H9 (cell line): ENCODE results near the gene SDC3. TPM values are rescaled to one million over a fixed set of nuclear protein-coding genes. Genes with fewer than 3 reads are reported as not detected.
A peak's percentile ranks its signal among the peaks of the same experiment; 100 is the strongest.

Experiments used
- DNase-seq: peaks from one replicate; pipeline ENCODE4 v3.0.0-alpha.2; 2017
- H2AFZ ChIP-seq: one replicate; pipeline ENCODE4 v1.6.1; 2013; ENCODE audit warnings: mild to moderate bottlenecking, low read length, control low read depth, moderate library complexity
- H2AK5ac ChIP-seq: 2 replicates; pipeline ENCODE4 v1.6.1; 2013; ENCODE audit warnings: low read length, control low read depth, mixed read lengths; ENCODE audit not compliant: insufficient read length
- H2BK120ac ChIP-seq: one replicate; pipeline ENCODE4 v1.6.1; 2013; ENCODE audit warnings: low read depth, mild to moderate bottlenecking, low read length, control low read depth, inconsistent platforms; ENCODE audit not compliant: poor library complexity, severe bottlenecking
- H2BK12ac ChIP-seq: 2 replicates; pipeline ENCODE4 v1.6.1; 2013; ENCODE audit warnings: low read length, control low read depth, mixed read lengths, low read depth; ENCODE audit not compliant: insufficient read length
- H2BK15ac ChIP-seq: 2 replicates; pipeline ENCODE4 v1.6.1; 2013; ENCODE audit warnings: low read depth, low read length, control low read depth
- H2BK20ac ChIP-seq: one replicate; pipeline ENCODE4 v1.6.1; 2013; ENCODE audit warnings: low read depth, mild to moderate bottlenecking, low read length, control low read depth, inconsistent platforms; ENCODE audit not compliant: poor library complexity, severe bottlenecking
- H2BK5ac ChIP-seq: 2 replicates; pipeline ENCODE4 v1.6.1; 2013; ENCODE audit warnings: low read length, control low read depth, mixed read lengths; ENCODE audit not compliant: insufficient read length
- H3K14ac ChIP-seq: 2 replicates; pipeline ENCODE4 v1.6.1; 2013; ENCODE audit warnings: low read length, control low read depth; ENCODE audit not compliant: insufficient read depth
- H3K18ac ChIP-seq: 2 replicates; pipeline ENCODE4 v1.6.1; 2013; ENCODE audit warnings: low read depth, mild to moderate bottlenecking, mixed read lengths, low read length, control low read depth; ENCODE audit not compliant: insufficient read length
- H3K23ac ChIP-seq: 2 replicates; pipeline ENCODE4 v1.6.1; 2013; ENCODE audit warnings: low read length, control low read depth, mixed read lengths, low read depth; ENCODE audit not compliant: insufficient read length
- H3K23me2 ChIP-seq: 2 replicates; pipeline ENCODE4 v1.6.1; 2013; ENCODE audit warnings: low read depth, mild to moderate bottlenecking, mixed read lengths, low read length, control low read depth; ENCODE audit not compliant: insufficient read length, poor library complexity, severe bottlenecking
- H3K27ac ChIP-seq: 2 replicates; pipeline ENCODE4 v1.5.1; 2013; ENCODE audit warnings: low read length, control low read depth, mixed read lengths, low read depth; ENCODE audit not compliant: insufficient read length
- H3K27me3 ChIP-seq: 2 replicates; pipeline ENCODE4 v1.6.1; 2013; ENCODE audit warnings: low read length, control low read depth, inconsistent platforms; ENCODE audit not compliant: insufficient read depth
- H3K4ac ChIP-seq: 2 replicates; pipeline ENCODE4 v1.6.1; 2013; ENCODE audit warnings: low read depth, mild to moderate bottlenecking, control low read depth, inconsistent platforms, low read length, moderate library complexity
- H3K4me1 ChIP-seq: 2 replicates; pipeline ENCODE4 v1.6.1; 2013; ENCODE audit warnings: low read length, control low read depth, inconsistent platforms; ENCODE audit not compliant: insufficient read depth
- H3K4me2 ChIP-seq: 2 replicates; pipeline ENCODE4 v1.6.1; 2013; ENCODE audit warnings: low read length, control low read depth, mixed read lengths; ENCODE audit not compliant: insufficient read length, insufficient read depth
- H3K56ac ChIP-seq: 2 replicates; pipeline ENCODE4 v1.6.1; 2013; ENCODE audit warnings: low read depth, mild to moderate bottlenecking, mixed read lengths, low read length, control low read depth; ENCODE audit not compliant: insufficient read length
- H3K79me1 ChIP-seq: 2 replicates; pipeline ENCODE4 v1.6.1; 2013; ENCODE audit warnings: low read depth, mild to moderate bottlenecking, moderate library complexity, low read length, control low read depth, inconsistent platforms; ENCODE audit not compliant: insufficient read depth, poor library complexity, severe bottlenecking
- H3K79me2 ChIP-seq: 2 replicates; pipeline ENCODE4 v1.6.1; 2013; ENCODE audit warnings: low read length, control low read depth, inconsistent platforms; ENCODE audit not compliant: insufficient read depth
- H3K9ac ChIP-seq: 2 replicates; pipeline ENCODE4 v1.6.1; 2013; ENCODE audit warnings: low read length, control low read depth, mixed read lengths; ENCODE audit not compliant: insufficient read length; ENCODE audit errors: extremely low read depth
- H3K9me3 ChIP-seq: one replicate; pipeline ENCODE4 v1.6.1; 2013; ENCODE audit warnings: low read depth, low read length, inconsistent platforms; ENCODE audit not compliant: control insufficient read depth
- H3T11ph ChIP-seq: one replicate; pipeline ENCODE4 v1.6.1; 2013; ENCODE audit warnings: mild to moderate bottlenecking, low read length, control low read depth, inconsistent platforms
- H4K20me1 ChIP-seq: one replicate; pipeline ENCODE4 v1.6.1; 2013; ENCODE audit not compliant: control insufficient read depth, insufficient read length, insufficient read depth
- H4K5ac ChIP-seq: 2 replicates; pipeline ENCODE4 v1.6.1; 2013; ENCODE audit warnings: low read depth, mild to moderate bottlenecking, mixed read lengths, low read length, control low read depth; ENCODE audit not compliant: insufficient read length
- H4K8ac ChIP-seq: replicated peaks from 2 replicates; pipeline ENCODE4 v1.6.1; 2013; ENCODE audit warnings: low read length, control low read depth, mixed read lengths, low read depth; ENCODE audit not compliant: insufficient read length
- H4K91ac ChIP-seq: 2 replicates; pipeline ENCODE4 v1.6.1; 2013; ENCODE audit warnings: low read depth, mild to moderate bottlenecking, moderate library complexity, mixed read lengths, low read length, control low read depth; ENCODE audit not compliant: insufficient read length
- H3K27ac Mint-ChIP-seq, 3 experiments: 2 replicates in 2 of 3; 3 replicates in 1 of 3; pipeline ENCODE4 v1.8.0; 2020 to 2021; ENCODE audit warnings: mixed read lengths in 3 of 3, mild to moderate bottlenecking in 1 of 3, moderate library complexity in 1 of 3
- H3K27me3 Mint-ChIP-seq: 2 replicates; pipeline ENCODE4 v1.8.0; 2021; ENCODE audit warnings: low read depth, mild to moderate bottlenecking, moderate library complexity, mixed read lengths
- H3K36me3 Mint-ChIP-seq, 3 experiments: 2 replicates in 2 of 3; 3 replicates in 1 of 3; pipeline ENCODE4 v1.8.0; 2020 to 2021; ENCODE audit warnings: low read depth in 3 of 3, mixed read lengths in 3 of 3; ENCODE audit not compliant: insufficient read depth in 1 of 3
- H3K4me1 Mint-ChIP-seq, 2 experiments: 2 replicates each; pipeline ENCODE4 v1.8.0; 2020; ENCODE audit warnings: mixed read lengths in 2 of 2
- H3K4me3 Mint-ChIP-seq, 2 experiments: 2 replicates in 1 of 2; 3 replicates in 1 of 2; pipeline ENCODE4 v1.8.0; 2020 to 2021; ENCODE audit warnings: mild to moderate bottlenecking in 2 of 2, mixed read lengths in 2 of 2, moderate library complexity in 1 of 2
- H3K9me3 Mint-ChIP-seq, 2 experiments: 2 replicates in 1 of 2; 3 replicates in 1 of 2; pipeline ENCODE4 v1.8.0; 2020; ENCODE audit warnings: mild to moderate bottlenecking in 2 of 2, mixed read lengths in 2 of 2, moderate library complexity in 1 of 2
- WGBS: extraction: QIAGEN DNeasy Blood & Tissue Kit; methylation state at CpG from one replicate; pipeline ENCODE4 v1.1.7; 2013; ENCODE audit warnings: missing lambda C conversion rate, low lambda C conversion rate, mixed read lengths; ENCODE audit not compliant: insufficient read length; ENCODE audit errors: extremely low coverage; 5-methylcytosine and 5-hydroxymethylcytosine counted together
- total RNA-seq: library from RNA; stranded (reverse); gene quantifications from 2 replicates; pipeline ENCODE4 v1.2.1, GENCODE V29; 2021
- TF ChIP-seq, protein P1 (sequence below): fragments of 200-600 bp; sonication (generic); conservative IDR thresholded peaks from 3 replicates; pipeline ENCODE4 v1.8.0; 2021; ENCODE audit warnings: antibody characterized with exemption, mild to moderate bottlenecking

SDC3 gene
- total RNA-seq, 1 experiment from 2014 or later, result 25.9 TPM

DNA sequence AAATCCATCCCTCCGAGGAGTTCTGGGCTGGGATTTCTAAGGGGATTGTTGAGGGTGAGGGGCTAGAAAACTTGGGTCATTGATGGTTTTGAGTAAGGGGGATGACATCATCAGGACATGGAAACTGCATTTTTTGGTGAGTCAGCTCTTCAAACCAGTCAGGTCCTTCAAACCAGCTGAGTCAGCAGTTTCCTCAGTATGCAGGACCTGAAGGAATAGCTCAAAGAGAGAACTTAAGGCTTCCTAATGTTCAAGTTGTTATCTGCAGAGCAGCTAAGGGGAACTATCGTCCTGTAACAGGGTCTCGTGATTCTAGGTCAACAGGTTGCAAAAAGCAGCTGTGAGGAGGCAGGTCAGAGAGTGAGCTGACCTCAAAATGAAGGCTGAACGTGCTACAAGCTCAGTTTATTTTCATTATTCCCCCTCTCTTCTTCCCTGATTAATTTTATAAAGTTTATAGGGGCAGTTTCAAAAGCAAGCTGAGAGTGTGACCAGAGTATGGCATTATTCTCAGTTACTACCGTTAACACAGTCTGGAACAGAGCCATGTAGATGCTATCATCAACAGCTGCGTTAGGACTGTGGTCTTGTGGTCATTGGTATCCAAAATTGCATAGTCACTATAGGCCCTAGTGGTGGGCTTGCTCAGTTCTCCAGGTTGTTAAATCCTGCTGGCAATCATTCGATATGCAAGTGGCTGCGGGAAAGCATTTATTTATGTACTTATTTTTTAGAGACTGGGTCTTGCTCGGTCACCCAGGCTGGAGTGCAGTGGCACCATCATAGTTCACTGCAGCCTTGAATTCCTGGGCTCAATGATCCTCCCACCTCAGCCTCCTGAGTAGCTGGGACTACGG is 10.7 kb upstream of the SDC3 start:
- H3K79me2 ChIP-seq, result no peaks in the 10 kb centered on the region
- no peak overlapping the region for H3K18ac ChIP-seq
- no peaks in the 10 kb centered on the region for H3K27me3 ChIP-seq
- no peak overlapping the region for H2BK20ac ChIP-seq
- no peaks in the 10 kb centered on the region for H3K79me1 ChIP-seq
- TF ChIP-seq, protein P1, sequence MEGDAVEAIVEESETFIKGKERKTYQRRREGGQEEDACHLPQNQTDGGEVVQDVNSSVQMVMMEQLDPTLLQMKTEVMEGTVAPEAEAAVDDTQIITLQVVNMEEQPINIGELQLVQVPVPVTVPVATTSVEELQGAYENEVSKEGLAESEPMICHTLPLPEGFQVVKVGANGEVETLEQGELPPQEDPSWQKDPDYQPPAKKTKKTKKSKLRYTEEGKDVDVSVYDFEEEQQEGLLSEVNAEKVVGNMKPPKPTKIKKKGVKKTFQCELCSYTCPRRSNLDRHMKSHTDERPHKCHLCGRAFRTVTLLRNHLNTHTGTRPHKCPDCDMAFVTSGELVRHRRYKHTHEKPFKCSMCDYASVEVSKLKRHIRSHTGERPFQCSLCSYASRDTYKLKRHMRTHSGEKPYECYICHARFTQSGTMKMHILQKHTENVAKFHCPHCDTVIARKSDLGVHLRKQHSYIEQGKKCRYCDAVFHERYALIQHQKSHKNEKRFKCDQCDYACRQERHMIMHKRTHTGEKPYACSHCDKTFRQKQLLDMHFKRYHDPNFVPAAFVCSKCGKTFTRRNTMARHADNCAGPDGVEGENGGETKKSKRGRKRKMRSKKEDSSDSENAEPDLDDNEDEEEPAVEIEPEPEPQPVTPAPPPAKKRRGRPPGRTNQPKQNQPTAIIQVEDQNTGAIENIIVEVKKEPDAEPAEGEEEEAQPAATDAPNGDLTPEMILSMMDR, result no peak; the same call in 2 of the 3 replicates
- no peaks in the 10 kb centered on the region for H4K20me1 ChIP-seq
- no peak overlapping the region for H2BK12ac ChIP-seq
- no peak overlapping the region for H3K23ac ChIP-seq
- peaks cover 0 to 13% of the 10 kb centered on the region in 2 experiments; a peak in 2 of 4 replicates for H3K4me1 Mint-ChIP-seq
- DNase-seq, result peak; percentile 21
- H2BK5ac ChIP-seq, result no peak overlapping the region
- H3K9ac ChIP-seq, result no peak overlapping the region
- no peak overlapping the region for H4K8ac ChIP-seq
- no peak overlapping the region for H4K5ac ChIP-seq
- no CpG with 5 or more reads among the region's 10 CpGs for WGBS
- H3K9me3 ChIP-seq, result no peaks in the 10 kb centered on the region
- H3K14ac ChIP-seq, result no peak overlapping the region
- H3K27ac ChIP-seq, result no peak overlapping the region
- H3K4me2 ChIP-seq, result no peak overlapping the region
- H3K9me3 Mint-ChIP-seq, result no peaks in the 10 kb centered on the region
- H2BK15ac ChIP-seq, result no peak overlapping the region
- H3T11ph ChIP-seq, result no peak overlapping the region
- no peaks in the 10 kb centered on the region for H3K23me2 ChIP-seq
- H3K4ac ChIP-seq, result no peak overlapping the region
- H3K36me3 Mint-ChIP-seq, result no peaks in the 10 kb centered on the region
- H2AK5ac ChIP-seq, result no peak overlapping the region
- H3K4me3 Mint-ChIP-seq, result no peak overlapping the region
- H4K91ac ChIP-seq, result no peak overlapping the region
- no peak overlapping the region for H3K56ac ChIP-seq
- no peak overlapping the region for H3K27ac Mint-ChIP-seq
- no peak overlapping the region for H2BK120ac ChIP-seq
- H3K27me3 Mint-ChIP-seq, result no peaks in the 10 kb centered on the region; the same call in 1 of the 2 replicates
- no peak overlapping the region for H2AFZ ChIP-seq
- H3K4me1 ChIP-seq, result no peaks in the 10 kb centered on the region
